ENCODE measurements around the gene CDH12. TPM values are rescaled to one million over a fixed set of nuclear protein-coding genes. Genes with fewer than 3 reads are reported as not detected.

The CDH12 gene
- total RNA-seq, 1 experiment from 2014 or later = not detected

- Histone ChIP-seq H3K79me2 (ENCODE audit: insufficient read depth, low read length) (no peaks in the 10 kb centered on the region), H3K36me3 (ENCODE audit: control insufficient read depth in 1 of 2, insufficient read depth in 2 of 2, low read length in 2 of 2) (no peaks in the 10 kb centered on the region), H3K4me2 (ENCODE audit: low read length) (no peak overlapping the region), H3K9me3 (ENCODE audit: control insufficient read depth in 1 of 2, insufficient read depth in 1 of 2, low read depth in 1 of 2, low read length in 2 of 2) (peaks cover 20 to 26% of the 10 kb centered on the region in 2 experiments; a peak in 2 of 4 replicates), H3K4me3 (replicated peaks in 1 of 2; ENCODE audit: low read depth in 1 of 2, low read length in 2 of 2) (no peak overlapping the region), H3K9ac (ENCODE audit: low read length) (no peak overlapping the region), H3K9me2 (ENCODE audit: insufficient read depth) (no peaks in the 10 kb centered on the region), H3K27me3 (ENCODE audit: insufficient read depth, low read length) (no peaks in the 10 kb centered on the region), H2AFZ (ENCODE audit: low read depth, low read length, poor library complexity, severe bottlenecking) (no peak overlapping the region), H3K4me1 (ENCODE audit: control insufficient read depth in 1 of 2, insufficient read depth in 2 of 2, low read length in 2 of 2) (no peaks in the 10 kb centered on the region), H3K27ac (ENCODE audit: low read depth, low read length) (no peak overlapping the region), H4K20me1 (ENCODE audit: insufficient read depth) (no peaks in the 10 kb centered on the region)
- BruUV-seq (replicated peaks) = no TSS peak
- TF ChIP-seq TCF7L2 (IDR thresholded peaks at IDR 0.05; ENCODE audit: borderline replicate concordance, extremely low read depth, insufficient read depth, insufficient read length) (no peak), SP1 (IDR thresholded peaks at IDR 0.05; ENCODE audit: low read depth) (no peak), ZFX (IDR thresholded peaks at IDR 0.05) (no peak), EZH2phosphoT487 (IDR thresholded peaks at IDR 0.05; ENCODE audit: borderline replicate concordance) (no peak), ELF1 (IDR thresholded peaks at IDR 0.05; ENCODE audit: borderline replicate concordance, low read depth) (no peak), POLR2AphosphoS5 (IDR thresholded peaks at IDR 0.05; ENCODE audit: low read depth, low read length) (no peak), SIN3A (IDR thresholded peaks at IDR 0.05; ENCODE audit: low read depth) (no peak), EGR1 (IDR thresholded peaks at IDR 0.05; ENCODE audit: low read depth) (no peak), POLR2A (IDR thresholded peaks at IDR 0.05; ENCODE audit: borderline replicate concordance, extremely low read depth, insufficient read depth, insufficient read length) (no peak), FOSL1 (IDR thresholded peaks at IDR 0.05; ENCODE audit: low read depth) (no peak), ZNF274 (IDR thresholded peaks at IDR 0.05; ENCODE audit: low read depth, low read length) (no peak), EZH2 (IDR thresholded peaks at IDR 0.05) (no peak), YY1 (IDR thresholded peaks at IDR 0.05; ENCODE audit: extremely low read depth, insufficient replicate concordance, low read depth, low read length) (no peak)
- TF ChIP-seq, protein P1, sequence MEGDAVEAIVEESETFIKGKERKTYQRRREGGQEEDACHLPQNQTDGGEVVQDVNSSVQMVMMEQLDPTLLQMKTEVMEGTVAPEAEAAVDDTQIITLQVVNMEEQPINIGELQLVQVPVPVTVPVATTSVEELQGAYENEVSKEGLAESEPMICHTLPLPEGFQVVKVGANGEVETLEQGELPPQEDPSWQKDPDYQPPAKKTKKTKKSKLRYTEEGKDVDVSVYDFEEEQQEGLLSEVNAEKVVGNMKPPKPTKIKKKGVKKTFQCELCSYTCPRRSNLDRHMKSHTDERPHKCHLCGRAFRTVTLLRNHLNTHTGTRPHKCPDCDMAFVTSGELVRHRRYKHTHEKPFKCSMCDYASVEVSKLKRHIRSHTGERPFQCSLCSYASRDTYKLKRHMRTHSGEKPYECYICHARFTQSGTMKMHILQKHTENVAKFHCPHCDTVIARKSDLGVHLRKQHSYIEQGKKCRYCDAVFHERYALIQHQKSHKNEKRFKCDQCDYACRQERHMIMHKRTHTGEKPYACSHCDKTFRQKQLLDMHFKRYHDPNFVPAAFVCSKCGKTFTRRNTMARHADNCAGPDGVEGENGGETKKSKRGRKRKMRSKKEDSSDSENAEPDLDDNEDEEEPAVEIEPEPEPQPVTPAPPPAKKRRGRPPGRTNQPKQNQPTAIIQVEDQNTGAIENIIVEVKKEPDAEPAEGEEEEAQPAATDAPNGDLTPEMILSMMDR (IDR thresholded peaks at IDR 0.05 in 2 of 3, conservative IDR thresholded peaks at IDR 0.05 in 1 of 3; ENCODE audit: borderline replicate concordance in 1 of 3, insufficient read depth in 1 of 3, low read depth in 2 of 3, low read length in 2 of 3) = no peak
- TF ChIP-seq, protein P2, sequence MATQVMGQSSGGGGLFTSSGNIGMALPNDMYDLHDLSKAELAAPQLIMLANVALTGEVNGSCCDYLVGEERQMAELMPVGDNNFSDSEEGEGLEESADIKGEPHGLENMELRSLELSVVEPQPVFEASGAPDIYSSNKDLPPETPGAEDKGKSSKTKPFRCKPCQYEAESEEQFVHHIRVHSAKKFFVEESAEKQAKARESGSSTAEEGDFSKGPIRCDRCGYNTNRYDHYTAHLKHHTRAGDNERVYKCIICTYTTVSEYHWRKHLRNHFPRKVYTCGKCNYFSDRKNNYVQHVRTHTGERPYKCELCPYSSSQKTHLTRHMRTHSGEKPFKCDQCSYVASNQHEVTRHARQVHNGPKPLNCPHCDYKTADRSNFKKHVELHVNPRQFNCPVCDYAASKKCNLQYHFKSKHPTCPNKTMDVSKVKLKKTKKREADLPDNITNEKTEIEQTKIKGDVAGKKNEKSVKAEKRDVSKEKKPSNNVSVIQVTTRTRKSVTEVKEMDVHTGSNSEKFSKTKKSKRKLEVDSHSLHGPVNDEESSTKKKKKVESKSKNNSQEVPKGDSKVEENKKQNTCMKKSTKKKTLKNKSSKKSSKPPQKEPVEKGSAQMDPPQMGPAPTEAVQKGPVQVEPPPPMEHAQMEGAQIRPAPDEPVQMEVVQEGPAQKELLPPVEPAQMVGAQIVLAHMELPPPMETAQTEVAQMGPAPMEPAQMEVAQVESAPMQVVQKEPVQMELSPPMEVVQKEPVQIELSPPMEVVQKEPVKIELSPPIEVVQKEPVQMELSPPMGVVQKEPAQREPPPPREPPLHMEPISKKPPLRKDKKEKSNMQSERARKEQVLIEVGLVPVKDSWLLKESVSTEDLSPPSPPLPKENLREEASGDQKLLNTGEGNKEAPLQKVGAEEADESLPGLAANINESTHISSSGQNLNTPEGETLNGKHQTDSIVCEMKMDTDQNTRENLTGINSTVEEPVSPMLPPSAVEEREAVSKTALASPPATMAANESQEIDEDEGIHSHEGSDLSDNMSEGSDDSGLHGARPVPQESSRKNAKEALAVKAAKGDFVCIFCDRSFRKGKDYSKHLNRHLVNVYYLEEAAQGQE (IDR thresholded peaks at IDR 0.05; ENCODE audit: low read depth) = no peak
- TF ChIP-seq, protein P3, sequence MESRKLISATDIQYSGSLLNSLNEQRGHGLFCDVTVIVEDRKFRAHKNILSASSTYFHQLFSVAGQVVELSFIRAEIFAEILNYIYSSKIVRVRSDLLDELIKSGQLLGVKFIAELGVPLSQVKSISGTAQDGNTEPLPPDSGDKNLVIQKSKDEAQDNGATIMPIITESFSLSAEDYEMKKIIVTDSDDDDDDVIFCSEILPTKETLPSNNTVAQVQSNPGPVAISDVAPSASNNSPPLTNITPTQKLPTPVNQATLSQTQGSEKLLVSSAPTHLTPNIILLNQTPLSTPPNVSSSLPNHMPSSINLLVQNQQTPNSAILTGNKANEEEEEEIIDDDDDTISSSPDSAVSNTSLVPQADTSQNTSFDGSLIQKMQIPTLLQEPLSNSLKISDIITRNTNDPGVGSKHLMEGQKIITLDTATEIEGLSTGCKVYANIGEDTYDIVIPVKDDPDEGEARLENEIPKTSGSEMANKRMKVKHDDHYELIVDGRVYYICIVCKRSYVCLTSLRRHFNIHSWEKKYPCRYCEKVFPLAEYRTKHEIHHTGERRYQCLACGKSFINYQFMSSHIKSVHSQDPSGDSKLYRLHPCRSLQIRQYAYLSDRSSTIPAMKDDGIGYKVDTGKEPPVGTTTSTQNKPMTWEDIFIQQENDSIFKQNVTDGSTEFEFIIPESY (IDR thresholded peaks at IDR 0.05; ENCODE audit: extremely low read depth, insufficient replicate concordance, low read length) = no peak
- intact Hi-C loops (cut with micrococcal nuclease) = no loop called here
- ATAC-seq (no peak), DNase-seq (ENCODE audit: low read depth, low spot score) (no peak)
- RAD21 ChIA-PET (ENCODE audit: low non-redundant PET in 1 of 2, low total read pairs in 2 of 2, uncharacterized antibody in 2 of 2, unreplicated experiment in 2 of 2) = no interaction called here
- CTCF ChIA-PET = no interaction called here
- POLR2A ChIA-PET = no interaction called here
Measured at GRCh38 chr5:22577711-22578110, 275.4 kb downstream of the CDH12 start.
